ENCODE measurements around the gene CRIM1.

CRIM1 gene

GRCh38 chr2:36547906-36548305 lies 192.3 kb downstream of the CRIM1 start:
- H3K4me3 ChIP-seq (ENCODE audit: low read depth, low read length) = no peak overlapping the region

- no peak overlapping the region for H3K4me3 ChIP-seq (ENCODE audit: low read depth, low read length)
Measured at GRCh38 chr2:36549165-36549574, 193.6 kb downstream of the CRIM1 start.

- no peak overlapping the region for H3K4me3 ChIP-seq (ENCODE audit: low read depth, low read length)
Measured at GRCh38 chr2:36550006-36550405, 194.4 kb downstream of the CRIM1 start.

GRCh38 chr2:36553683-36554082 lies 198.1 kb downstream of the CRIM1 start:
- H3K4me3 ChIP-seq (ENCODE audit: low read depth, low read length) = no peak overlapping the region

GRCh38 chr2:36554531-36554930 lies 199.0 kb downstream of the CRIM1 start:
- H3K4me3 ChIP-seq (ENCODE audit: low read depth, low read length) = no peak overlapping the region

- H3K4me3 ChIP-seq (ENCODE audit: low read depth, low read length) = no peak overlapping the region
Measured at GRCh38 chr2:36555789-36556188, 200.2 kb downstream of the CRIM1 start.

GRCh38 chr2:36556842-36557241 lies 201.3 kb downstream of the CRIM1 start:
- H3K4me3 ChIP-seq (ENCODE audit: low read depth, low read length) = no peak overlapping the region

GRCh38 chr2:36559221-36559942 lies 203.8 kb downstream of the CRIM1 start:
- H3K4me3 ChIP-seq (ENCODE audit: low read depth, low read length) = no peak overlapping the region

- no peak overlapping the region for H3K4me3 ChIP-seq (ENCODE audit: low read depth, low read length)
Measured at GRCh38 chr2:36560726-36561125, 205.1 kb downstream of the CRIM1 start.

GRCh38 chr2:36561237-36561944 lies 205.8 kb downstream of the CRIM1 start:
- no peak overlapping the region for H3K4me3 ChIP-seq (ENCODE audit: low read depth, low read length)

- no peak overlapping the region for H3K4me3 ChIP-seq (ENCODE audit: low read depth, low read length)
Measured at GRCh38 chr2:36562240-36562639, 206.7 kb downstream of the CRIM1 start.

- no peak overlapping the region for H3K4me3 ChIP-seq (ENCODE audit: low read depth, low read length)
Measured at GRCh38 chr2:36562973-36563532, 207.5 kb downstream of the CRIM1 start.

- H3K4me3 ChIP-seq (ENCODE audit: low read depth, low read length) = no peak overlapping the region
Measured at GRCh38 chr2:36564377-36564930, 208.9 kb downstream of the CRIM1 start.

- H3K4me3 ChIP-seq (ENCODE audit: low read depth, low read length) = no peak overlapping the region
Measured at GRCh38 chr2:36565712-36566111, 210.1 kb downstream of the CRIM1 start.

GRCh38 chr2:36566887-36567286 lies 211.3 kb downstream of the CRIM1 start:
- H3K4me3 ChIP-seq (ENCODE audit: low read depth, low read length) = no peak overlapping the region

- no peak overlapping the region for H3K4me3 ChIP-seq (ENCODE audit: low read depth, low read length)
Measured at GRCh38 chr2:36567711-36568408, 212.3 kb downstream of the CRIM1 start.

- no peak overlapping the region for H3K4me3 ChIP-seq (ENCODE audit: low read depth, low read length)
Measured at GRCh38 chr2:36568516-36569246, 213.1 kb downstream of the CRIM1 start.

GRCh38 chr2:36569267-36569856 lies 213.8 kb downstream of the CRIM1 start:
- no peak overlapping the region for H3K4me3 ChIP-seq (ENCODE audit: low read depth, low read length)

- H3K4me3 ChIP-seq (ENCODE audit: low read depth, low read length) = no peak overlapping the region
Measured at GRCh38 chr2:36570416-36570815, 214.8 kb downstream of the CRIM1 start.

GRCh38 chr2:36572054-36572718 lies 216.6 kb downstream of the CRIM1 start:
- H3K4me3 ChIP-seq (ENCODE audit: low read depth, low read length) = no peak overlapping the region
